GM18909 (cell line): ENCODE measurements around the gene BCAS3.

ENCODE experiments used
- ATAC-seq: cut with Tn5 transposase; IDR thresholded peaks from one replicate; pipeline ENCODE4 v1.9.1; 2021; ENCODE audit warnings: mild to moderate bottlenecking; ENCODE audit not compliant: unreplicated experiment, poor library complexity

BCAS3 gene

DNA sequence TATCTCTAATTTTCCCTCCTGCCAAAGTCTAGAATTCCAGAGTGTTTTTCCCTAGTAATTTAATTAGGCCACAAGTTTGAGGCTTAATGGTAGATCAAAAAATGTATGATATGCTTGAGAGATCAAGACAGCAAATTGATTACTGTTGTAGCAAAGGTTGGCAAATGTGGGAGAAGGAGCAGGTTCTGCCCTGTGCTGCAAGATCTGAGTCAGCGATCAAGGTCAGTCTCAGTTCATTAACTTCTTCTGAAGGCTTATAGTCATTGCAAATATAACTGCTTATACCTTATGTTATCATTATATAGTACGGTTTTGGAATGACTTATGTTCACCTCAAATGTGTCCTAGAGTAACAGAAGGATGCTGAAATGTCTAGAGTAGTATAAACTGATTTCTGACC is 490.9 kb downstream of the BCAS3 start:
- ATAC-seq = no peak

DNA sequence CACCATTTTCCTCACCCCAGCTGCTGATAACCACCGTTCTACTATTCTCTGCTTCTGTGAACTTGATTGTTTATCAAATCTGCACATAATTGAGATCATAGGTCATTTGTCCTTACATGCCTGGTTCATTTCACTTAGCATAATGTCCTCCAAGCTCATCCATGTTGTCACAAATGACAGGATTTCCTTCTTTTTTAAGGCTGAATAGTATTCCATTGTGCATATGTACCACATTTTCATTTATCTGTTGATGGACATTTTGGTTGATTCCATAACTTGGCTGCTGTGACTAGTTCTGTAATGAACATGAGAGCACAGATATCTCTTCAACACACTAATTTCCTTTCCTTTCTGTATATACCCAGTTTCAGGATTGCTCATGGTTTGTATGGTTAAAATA is 496.7 kb downstream of the BCAS3 start:
- ATAC-seq = no peak

DNA sequence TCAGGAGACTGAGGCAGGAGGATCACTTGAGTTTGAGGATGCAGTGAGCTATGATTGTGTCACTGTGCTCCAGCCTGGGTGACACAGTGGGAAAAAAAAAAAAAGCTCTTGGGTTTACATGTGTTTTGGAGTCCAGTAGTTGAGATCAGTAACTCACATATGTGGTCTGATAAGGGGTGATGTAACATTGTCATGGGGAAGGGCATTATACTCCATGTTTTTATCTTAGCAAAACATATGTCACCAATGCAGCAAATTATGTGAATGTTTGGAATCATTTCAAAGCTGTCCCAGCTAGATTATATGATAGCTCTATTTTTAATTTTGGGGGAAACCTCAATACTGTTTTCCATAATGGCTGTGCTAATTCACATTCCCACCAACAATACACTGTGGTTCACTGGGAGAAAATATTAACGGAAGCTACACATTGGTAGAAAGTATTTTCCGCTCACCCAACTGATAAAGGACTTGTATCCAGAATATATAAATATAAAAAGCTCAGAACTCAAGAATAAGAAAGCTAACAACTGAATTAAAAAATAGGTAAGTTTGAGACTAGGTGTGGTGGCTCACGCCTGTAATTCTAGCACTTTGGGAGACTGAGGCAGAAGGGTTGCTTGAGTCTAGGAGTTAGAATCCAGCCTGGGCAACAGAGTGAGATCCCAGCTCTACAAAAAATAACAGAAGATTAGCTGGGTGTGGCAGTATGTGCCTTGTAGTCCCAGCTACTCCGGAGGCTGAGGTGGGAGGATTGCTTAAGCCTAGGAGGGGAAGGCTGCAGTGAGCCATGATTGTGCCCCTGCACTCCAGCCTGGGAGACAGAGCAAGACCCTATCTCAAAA is 497.9 kb downstream of the BCAS3 start:
- no peak for ATAC-seq

DNA sequence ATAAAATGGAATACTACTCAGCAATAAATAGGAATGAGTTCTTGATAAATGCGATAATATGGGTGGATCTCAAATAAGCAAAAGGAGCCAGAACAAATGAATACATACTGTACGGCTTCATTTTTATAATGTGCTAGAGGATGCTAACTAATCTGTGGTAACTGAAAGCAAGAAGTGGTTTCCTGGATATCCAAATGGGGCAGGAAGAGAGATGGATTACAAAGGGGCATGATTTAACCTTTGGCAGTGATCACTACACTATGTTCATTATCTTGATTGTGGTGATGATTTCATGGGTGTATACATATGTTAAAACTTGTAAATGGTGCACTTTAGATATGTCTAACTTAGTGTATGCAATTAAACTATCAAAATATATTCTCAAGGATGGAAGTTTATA is 499.7 kb downstream of the BCAS3 start:
- ATAC-seq = no peak

DNA sequence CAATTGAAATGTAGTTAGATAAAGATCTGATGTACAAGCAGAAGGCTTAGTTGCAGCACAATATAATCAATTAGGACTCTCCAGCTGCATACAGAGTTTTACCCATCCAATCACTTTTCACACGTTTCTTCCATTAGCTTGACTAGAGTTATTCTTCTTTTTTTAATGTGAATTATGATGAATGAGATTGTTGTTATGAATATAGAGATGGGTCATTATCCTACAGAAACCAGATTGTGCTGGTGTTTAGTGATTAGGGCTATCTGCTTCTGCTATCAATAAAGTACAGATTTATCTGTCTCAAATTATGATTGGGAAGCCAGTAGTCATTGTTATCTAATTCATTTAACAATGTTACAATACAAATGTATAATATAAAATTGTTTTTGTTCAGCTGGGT is 500.6 kb downstream of the BCAS3 start:
- no peak for ATAC-seq

DNA sequence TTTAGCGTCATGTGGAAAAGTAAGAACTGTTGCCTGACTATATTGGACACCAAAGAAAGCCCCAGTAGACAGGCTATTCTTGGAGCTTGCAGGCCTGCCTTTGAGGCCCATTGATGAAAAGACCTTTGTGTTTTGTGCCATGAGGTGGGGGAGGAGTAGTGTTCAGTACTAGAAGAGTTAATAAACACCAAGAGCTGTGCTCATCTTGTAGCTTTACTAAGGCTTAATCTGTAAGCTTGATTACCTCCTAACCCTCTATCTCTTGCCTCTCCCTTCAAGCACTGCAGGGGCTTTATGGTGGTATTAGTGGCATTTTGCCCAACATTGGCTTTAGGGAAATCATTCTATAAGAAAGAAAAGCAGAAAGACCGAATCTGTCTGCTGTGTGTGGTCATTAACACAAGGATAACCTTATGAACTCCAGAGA is 501.7 kb downstream of the BCAS3 start:
- ATAC-seq = no peak

DNA sequence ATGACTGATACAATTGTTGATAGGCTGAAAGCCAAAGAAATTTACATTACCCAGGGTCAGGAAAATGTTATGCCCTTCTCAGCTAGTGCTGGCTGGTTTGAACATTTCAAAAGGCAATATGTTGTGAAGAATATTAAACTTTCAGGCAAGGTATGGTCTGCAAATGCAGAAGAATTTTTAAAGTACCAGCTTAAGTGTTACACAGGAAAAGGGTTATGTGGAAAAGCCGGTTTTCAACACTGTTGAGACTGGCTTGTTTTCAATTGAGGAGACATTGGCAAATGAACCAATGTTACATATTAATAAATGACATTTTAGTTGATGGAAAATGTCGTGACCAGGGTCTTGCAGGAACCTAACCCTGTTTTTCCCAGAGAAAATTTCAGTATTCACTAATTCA is 506.1 kb downstream of the BCAS3 start:
- ATAC-seq = no peak

DNA sequence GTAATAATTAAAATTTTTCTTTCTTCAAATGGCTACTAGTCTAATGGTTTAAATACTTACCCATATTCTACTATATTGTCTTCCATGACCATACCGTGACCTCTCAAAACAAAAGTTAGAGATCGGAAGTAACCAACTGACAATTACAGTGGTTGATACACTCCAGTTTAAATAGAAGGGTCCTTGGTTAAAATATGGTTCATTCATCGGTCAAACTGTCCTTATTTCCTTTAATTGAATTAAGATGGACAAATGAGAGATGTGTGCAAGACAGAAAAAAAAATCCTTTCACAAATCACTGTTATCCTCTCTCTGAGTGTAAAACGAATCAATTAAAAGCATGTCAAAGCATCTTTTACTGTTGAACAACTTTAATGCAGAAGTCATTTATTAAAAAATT is 507.7 kb downstream of the BCAS3 start:
- no peak for ATAC-seq

DNA sequence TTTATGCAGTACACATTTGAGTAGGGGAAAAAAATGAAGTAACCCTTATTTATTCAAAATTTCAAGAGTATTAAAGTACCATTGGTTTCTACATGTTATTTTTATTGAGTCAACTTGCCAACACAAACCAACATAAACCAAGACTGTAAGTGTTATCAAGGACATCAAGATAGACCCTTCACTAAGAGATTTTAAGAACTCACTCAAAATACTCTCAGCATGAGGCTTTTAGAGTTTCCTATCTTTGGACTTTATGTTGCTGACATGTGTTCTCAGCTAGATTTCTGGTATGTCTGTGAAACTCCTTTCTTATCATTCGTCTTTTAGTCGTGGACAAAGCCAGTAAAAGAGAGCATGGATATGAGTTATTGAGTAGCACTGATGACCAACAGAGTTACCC is 509.4 kb downstream of the BCAS3 start:
- no peak for ATAC-seq

DNA sequence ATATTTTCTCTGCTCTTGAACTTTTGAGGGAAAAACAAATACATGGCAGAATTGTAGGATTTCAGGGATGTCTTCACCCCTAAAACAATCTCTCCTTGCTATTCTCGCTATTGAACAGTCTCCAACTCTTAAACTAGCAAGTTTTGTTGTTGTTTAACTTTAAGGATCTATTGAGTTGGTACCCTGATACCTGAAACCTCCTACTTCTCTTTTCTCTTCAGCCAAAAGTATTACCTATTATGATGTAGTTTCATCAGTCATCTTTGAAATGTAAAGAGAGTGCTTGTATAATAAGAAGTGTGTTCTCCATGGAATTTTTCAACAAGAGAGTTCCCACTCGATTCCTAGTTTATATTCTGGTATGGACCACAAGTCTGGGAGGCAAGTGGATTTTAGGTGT is 510.4 kb downstream of the BCAS3 start:
- ATAC-seq = no peak

DNA sequence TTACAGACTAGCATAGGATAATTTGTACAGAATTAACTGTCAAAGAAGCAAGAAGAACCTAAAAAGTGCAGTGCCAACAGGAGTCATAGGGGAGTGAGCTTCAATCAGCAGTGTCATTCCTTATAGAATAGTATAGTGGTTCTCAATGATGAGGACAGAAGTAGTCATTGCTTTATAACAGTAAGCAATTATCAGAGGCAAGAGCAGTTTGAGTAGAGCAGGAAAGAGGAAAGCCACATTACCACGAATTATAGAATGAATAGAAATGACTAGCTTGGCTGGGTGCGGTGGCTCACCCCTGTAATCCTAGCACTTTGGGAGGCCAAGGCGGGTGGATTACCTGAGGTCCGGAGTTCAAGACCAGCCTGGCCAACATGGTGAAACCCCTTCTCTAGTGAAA is 512.3 kb downstream of the BCAS3 start:
- ATAC-seq = no peak

DNA sequence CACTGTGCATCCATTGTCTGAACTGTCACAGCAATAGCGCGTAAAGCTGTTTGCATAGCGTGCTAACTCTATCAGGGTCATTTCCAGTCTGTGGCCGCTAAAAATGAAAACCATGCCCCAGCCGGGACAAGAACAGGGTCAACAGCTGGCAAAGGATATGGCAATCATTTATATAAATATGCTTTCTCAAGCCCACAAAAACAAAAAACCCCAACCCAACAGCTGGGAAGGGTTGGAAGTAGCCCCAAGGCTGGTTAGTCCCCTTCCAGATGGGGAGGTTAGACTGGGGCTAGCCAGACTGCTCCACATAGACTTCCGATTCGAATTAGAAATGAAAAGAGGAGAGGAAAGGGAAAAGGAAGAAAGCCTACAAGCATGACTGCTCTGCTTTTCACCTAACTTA is 518.7 kb downstream of the BCAS3 start:
- ATAC-seq = no peak

DNA sequence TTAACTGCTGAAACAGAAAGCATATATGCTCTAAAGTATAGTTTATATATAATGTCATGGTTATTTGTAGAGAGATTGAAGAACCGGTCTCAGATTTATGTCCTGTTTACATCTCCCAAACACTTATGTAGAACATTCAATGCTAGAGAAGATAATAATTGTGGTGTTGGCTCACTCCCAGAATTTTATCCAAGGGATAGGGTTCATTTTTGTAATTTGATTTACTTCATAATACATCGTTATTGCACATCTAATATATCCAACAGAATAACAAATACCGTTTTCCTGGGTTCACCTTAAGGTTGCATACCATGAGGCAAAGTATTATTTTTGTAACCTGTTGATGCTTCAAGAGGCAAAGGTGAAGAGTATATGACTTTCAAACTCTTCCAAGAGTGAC is 519.1 kb downstream of the BCAS3 start:
- no peak for ATAC-seq

DNA sequence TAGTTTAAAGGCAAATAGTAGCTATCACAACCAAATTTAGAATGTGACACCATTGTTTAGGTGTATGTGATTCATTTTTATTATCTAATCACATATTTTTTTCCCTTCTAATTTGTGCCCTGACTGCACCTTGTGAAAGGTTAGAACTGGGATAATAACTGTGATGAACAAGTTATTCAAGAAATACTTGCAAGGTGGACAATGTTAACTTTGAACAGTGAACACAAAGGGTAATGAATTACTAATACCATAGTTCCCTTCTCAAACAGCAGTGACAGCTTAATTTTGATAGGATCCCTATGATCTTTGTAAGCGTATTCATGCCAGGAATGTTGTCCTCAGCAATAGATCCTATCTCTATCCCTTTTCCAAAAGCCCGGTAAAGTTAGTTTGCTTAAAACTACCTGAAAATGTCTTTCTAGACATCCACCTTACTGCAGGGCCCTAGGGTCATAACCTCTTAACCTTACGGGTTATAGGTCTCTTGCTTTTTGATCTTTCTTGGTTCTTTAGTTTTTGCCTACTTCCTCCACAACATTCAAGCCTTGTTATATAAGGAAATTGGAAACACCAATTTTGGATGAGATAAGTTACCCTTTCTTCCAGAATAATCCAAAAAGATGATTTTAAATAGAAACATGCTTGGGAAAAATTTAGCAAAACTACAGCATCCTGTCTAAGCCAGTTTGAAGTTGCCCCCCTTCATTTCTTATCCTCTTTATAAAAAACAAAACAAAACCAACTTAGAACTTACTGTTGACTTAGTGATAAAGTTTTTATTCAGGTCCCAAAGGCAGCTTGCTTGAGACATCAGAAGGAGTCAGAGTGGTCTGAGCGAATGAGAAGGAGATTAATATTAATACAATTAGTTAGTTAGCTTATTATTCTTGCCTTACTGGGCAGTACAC is 522.0 kb downstream of the BCAS3 start:
- no peak for ATAC-seq

DNA sequence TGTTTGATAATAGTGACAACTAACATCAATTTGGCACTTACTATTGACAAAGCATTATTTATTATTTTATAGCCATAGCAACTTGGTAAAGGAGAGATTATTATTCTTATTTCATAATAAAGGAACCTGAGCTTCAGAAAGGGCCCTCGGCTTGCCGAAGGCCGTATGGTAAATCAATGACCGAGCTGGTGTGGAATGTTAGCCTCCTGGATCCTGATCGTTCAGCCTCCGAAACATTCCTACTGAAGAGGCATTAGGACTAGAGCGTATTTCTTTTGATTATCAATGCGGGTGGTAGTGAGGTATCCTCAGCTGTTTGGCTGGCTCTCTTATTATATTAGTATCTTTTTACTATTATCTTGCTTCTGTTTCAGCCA is 522.7 kb downstream of the BCAS3 start:
- no peak for ATAC-seq

DNA sequence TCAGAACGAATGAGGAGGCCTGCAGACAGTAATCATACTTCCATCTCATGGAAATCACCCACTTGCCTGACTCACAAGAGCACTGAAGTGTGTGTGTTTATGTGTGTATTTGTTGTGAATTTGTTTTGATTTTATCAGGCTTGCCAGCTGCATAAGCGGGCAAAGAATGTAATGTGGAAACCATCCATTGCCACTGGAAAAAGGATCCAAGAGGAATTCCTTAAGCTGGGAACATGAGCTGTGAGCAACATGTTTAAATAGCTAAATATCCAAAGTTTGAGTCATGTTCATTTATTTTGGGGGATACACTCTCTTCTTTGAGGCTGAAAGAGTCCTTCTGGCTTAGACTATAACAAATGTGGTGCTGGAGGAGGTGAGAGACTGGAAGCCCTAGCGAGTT is 523.6 kb downstream of the BCAS3 start:
- no peak for ATAC-seq

DNA sequence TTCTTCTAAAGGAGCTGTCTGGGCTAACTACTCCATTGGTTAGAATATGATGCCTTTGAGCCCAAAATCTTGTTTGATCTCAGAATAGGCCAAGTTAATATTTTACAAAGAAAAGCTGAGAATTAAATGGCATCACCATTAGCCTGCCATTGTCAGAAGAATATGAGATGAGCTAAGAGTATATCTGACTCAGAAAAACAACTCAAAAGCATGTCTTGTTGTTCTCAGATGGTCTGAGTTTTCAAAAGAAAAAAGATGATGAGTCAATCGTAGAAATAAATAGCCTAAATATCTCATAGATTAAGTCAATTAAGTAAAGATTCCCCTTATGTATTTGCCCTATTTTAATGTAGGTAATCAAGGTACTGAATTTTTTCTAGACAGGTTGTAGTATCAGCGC is 524.9 kb downstream of the BCAS3 start:
- no peak for ATAC-seq

DNA sequence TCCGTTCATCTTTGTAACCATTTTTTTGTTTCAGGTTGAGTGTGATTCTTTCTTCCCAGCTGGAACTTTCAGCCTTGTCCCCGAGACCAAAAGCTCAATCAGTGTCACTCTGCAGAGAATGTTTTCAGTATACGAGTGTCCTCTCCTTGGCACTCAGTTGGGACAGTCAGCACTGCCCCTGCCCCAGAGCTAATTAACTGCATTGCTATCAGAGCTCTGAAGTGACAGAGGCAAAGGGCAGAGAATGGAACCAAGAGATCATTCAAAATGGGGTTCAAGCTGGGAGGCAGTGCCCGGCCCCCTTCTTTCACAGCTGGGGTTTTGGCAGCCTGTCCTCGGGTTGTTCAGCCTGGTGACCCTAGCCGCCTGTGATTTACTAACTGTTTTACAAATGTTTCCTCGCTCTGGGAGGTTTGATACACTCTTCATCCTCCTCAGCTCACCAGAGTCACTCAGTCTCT is 526.0 kb downstream of the BCAS3 start:
- no peak for ATAC-seq

DNA sequence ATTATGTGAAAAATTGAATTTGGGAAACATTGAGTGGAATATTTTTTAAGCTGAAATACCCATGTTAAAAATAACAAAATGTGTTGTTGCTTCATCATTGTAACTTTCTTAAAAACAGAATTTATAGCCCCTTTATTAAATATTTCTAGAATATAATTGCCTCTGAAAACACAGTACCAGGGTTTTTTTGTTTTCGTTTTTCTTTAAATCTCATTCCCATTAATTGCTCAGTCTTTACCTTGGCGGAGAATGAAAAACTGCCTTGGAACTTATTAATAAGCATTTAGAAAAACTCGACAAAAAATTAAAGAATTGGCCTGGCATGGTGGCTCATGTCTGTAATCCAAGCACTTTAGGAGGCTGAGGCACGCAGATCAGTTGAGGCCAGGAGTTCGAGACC is 526.8 kb downstream of the BCAS3 start:
- ATAC-seq = no peak

DNA sequence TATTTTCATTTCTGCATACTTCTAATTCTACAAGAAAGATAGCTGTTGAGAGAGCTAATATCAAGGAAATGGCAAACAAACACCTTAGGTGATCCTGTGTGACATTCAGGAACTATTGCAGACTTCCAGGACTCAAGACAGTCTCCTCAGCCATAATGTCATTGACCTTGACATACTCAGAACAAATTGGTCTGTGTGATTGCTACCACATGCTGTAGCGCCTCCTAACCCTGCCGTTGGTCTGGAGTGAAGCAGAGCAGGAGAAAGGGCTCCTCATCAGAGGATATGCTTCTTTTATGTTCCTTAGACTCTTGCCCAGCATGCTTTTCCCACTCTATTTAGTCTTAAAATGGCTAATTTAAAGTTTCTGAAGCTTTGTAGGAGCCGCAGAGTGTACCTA is 527.8 kb downstream of the BCAS3 start:
- ATAC-seq = no peak

DNA sequence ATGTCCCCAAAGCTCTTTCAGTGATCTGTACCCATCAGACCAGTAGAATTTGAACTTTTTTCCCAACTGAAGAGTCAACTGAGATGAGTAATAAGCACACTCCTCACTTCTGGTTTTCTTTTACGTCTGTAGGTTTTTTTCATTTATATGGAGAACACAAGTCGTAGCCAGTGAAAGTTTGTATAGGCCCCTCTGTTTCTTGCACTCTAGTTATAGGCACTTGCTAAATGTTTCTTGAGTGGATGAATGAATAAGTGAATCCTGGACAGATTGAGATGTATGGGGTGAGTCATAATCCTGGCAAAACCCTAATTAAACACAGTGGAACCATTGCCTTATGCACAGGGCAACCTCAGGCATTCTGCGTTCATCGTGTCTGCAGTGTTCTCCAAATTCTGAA is 528.3 kb downstream of the BCAS3 start:
- no peak for ATAC-seq
